H9 (cell line): ENCODE measurements around the gene GGA3. TPM values are rescaled to one million over a fixed set of nuclear protein-coding genes. Genes with fewer than 3 reads are reported as not detected.
A peak's percentile ranks its signal among the peaks of the same experiment; 100 is the strongest.

ENCODE experiments used
- DNase-seq: peaks from one replicate; pipeline ENCODE4 v3.0.0-alpha.2; 2017
- H2AFZ ChIP-seq: one replicate; pipeline ENCODE4 v1.6.1; 2013; ENCODE audit warnings: mild to moderate bottlenecking, low read length, control low read depth, moderate library complexity
- H2AK5ac ChIP-seq: 2 replicates; pipeline ENCODE4 v1.6.1; 2013; ENCODE audit warnings: low read length, control low read depth, mixed read lengths; ENCODE audit not compliant: insufficient read length
- H2BK120ac ChIP-seq: one replicate; pipeline ENCODE4 v1.6.1; 2013; ENCODE audit warnings: low read depth, mild to moderate bottlenecking, low read length, control low read depth, inconsistent platforms; ENCODE audit not compliant: poor library complexity, severe bottlenecking
- H2BK12ac ChIP-seq: 2 replicates; pipeline ENCODE4 v1.6.1; 2013; ENCODE audit warnings: low read length, control low read depth, mixed read lengths, low read depth; ENCODE audit not compliant: insufficient read length
- H2BK15ac ChIP-seq: 2 replicates; pipeline ENCODE4 v1.6.1; 2013; ENCODE audit warnings: low read depth, low read length, control low read depth
- H2BK20ac ChIP-seq: one replicate; pipeline ENCODE4 v1.6.1; 2013; ENCODE audit warnings: low read depth, mild to moderate bottlenecking, low read length, control low read depth, inconsistent platforms; ENCODE audit not compliant: poor library complexity, severe bottlenecking
- H2BK5ac ChIP-seq: 2 replicates; pipeline ENCODE4 v1.6.1; 2013; ENCODE audit warnings: low read length, control low read depth, mixed read lengths; ENCODE audit not compliant: insufficient read length
- H3K14ac ChIP-seq: 2 replicates; pipeline ENCODE4 v1.6.1; 2013; ENCODE audit warnings: low read length, control low read depth; ENCODE audit not compliant: insufficient read depth
- H3K18ac ChIP-seq: 2 replicates; pipeline ENCODE4 v1.6.1; 2013; ENCODE audit warnings: low read depth, mild to moderate bottlenecking, mixed read lengths, low read length, control low read depth; ENCODE audit not compliant: insufficient read length
- H3K23ac ChIP-seq: 2 replicates; pipeline ENCODE4 v1.6.1; 2013; ENCODE audit warnings: low read length, control low read depth, mixed read lengths, low read depth; ENCODE audit not compliant: insufficient read length
- H3K23me2 ChIP-seq: 2 replicates; pipeline ENCODE4 v1.6.1; 2013; ENCODE audit warnings: low read depth, mild to moderate bottlenecking, mixed read lengths, low read length, control low read depth; ENCODE audit not compliant: insufficient read length, poor library complexity, severe bottlenecking
- H3K27ac ChIP-seq: 2 replicates; pipeline ENCODE4 v1.5.1; 2013; ENCODE audit warnings: low read length, control low read depth, mixed read lengths, low read depth; ENCODE audit not compliant: insufficient read length
- H3K27me3 ChIP-seq: 2 replicates; pipeline ENCODE4 v1.6.1; 2013; ENCODE audit warnings: low read length, control low read depth, inconsistent platforms; ENCODE audit not compliant: insufficient read depth
- H3K4ac ChIP-seq: 2 replicates; pipeline ENCODE4 v1.6.1; 2013; ENCODE audit warnings: low read depth, mild to moderate bottlenecking, control low read depth, inconsistent platforms, low read length, moderate library complexity
- H3K4me1 ChIP-seq: 2 replicates; pipeline ENCODE4 v1.6.1; 2013; ENCODE audit warnings: low read length, control low read depth, inconsistent platforms; ENCODE audit not compliant: insufficient read depth
- H3K4me2 ChIP-seq: 2 replicates; pipeline ENCODE4 v1.6.1; 2013; ENCODE audit warnings: low read length, control low read depth, mixed read lengths; ENCODE audit not compliant: insufficient read length, insufficient read depth
- H3K56ac ChIP-seq: 2 replicates; pipeline ENCODE4 v1.6.1; 2013; ENCODE audit warnings: low read depth, mild to moderate bottlenecking, mixed read lengths, low read length, control low read depth; ENCODE audit not compliant: insufficient read length
- H3K79me1 ChIP-seq: 2 replicates; pipeline ENCODE4 v1.6.1; 2013; ENCODE audit warnings: low read depth, mild to moderate bottlenecking, moderate library complexity, low read length, control low read depth, inconsistent platforms; ENCODE audit not compliant: insufficient read depth, poor library complexity, severe bottlenecking
- H3K79me2 ChIP-seq: 2 replicates; pipeline ENCODE4 v1.6.1; 2013; ENCODE audit warnings: low read length, control low read depth, inconsistent platforms; ENCODE audit not compliant: insufficient read depth
- H3K9ac ChIP-seq: 2 replicates; pipeline ENCODE4 v1.6.1; 2013; ENCODE audit warnings: low read length, control low read depth, mixed read lengths; ENCODE audit not compliant: insufficient read length; ENCODE audit errors: extremely low read depth
- H3K9me3 ChIP-seq: one replicate; pipeline ENCODE4 v1.6.1; 2013; ENCODE audit warnings: low read depth, low read length, inconsistent platforms; ENCODE audit not compliant: control insufficient read depth
- H3T11ph ChIP-seq: one replicate; pipeline ENCODE4 v1.6.1; 2013; ENCODE audit warnings: mild to moderate bottlenecking, low read length, control low read depth, inconsistent platforms
- H4K20me1 ChIP-seq: one replicate; pipeline ENCODE4 v1.6.1; 2013; ENCODE audit not compliant: control insufficient read depth, insufficient read length, insufficient read depth
- H4K5ac ChIP-seq: 2 replicates; pipeline ENCODE4 v1.6.1; 2013; ENCODE audit warnings: low read depth, mild to moderate bottlenecking, mixed read lengths, low read length, control low read depth; ENCODE audit not compliant: insufficient read length
- H4K8ac ChIP-seq: replicated peaks from 2 replicates; pipeline ENCODE4 v1.6.1; 2013; ENCODE audit warnings: low read length, control low read depth, mixed read lengths, low read depth; ENCODE audit not compliant: insufficient read length
- H4K91ac ChIP-seq: 2 replicates; pipeline ENCODE4 v1.6.1; 2013; ENCODE audit warnings: low read depth, mild to moderate bottlenecking, moderate library complexity, mixed read lengths, low read length, control low read depth; ENCODE audit not compliant: insufficient read length
- H3K27ac Mint-ChIP-seq, 3 experiments: 2 replicates in 2 of 3; 3 replicates in 1 of 3; pipeline ENCODE4 v1.8.0; 2020 to 2021; ENCODE audit warnings: mixed read lengths in 3 of 3, mild to moderate bottlenecking in 1 of 3, moderate library complexity in 1 of 3
- H3K27me3 Mint-ChIP-seq: 2 replicates; pipeline ENCODE4 v1.8.0; 2021; ENCODE audit warnings: low read depth, mild to moderate bottlenecking, moderate library complexity, mixed read lengths
- H3K36me3 Mint-ChIP-seq, 3 experiments: 2 replicates in 2 of 3; 3 replicates in 1 of 3; pipeline ENCODE4 v1.8.0; 2020 to 2021; ENCODE audit warnings: low read depth in 3 of 3, mixed read lengths in 3 of 3; ENCODE audit not compliant: insufficient read depth in 1 of 3
- H3K4me1 Mint-ChIP-seq, 2 experiments: 2 replicates each; pipeline ENCODE4 v1.8.0; 2020; ENCODE audit warnings: mixed read lengths in 2 of 2
- H3K4me3 Mint-ChIP-seq, 2 experiments: 2 replicates in 1 of 2; 3 replicates in 1 of 2; pipeline ENCODE4 v1.8.0; 2020 to 2021; ENCODE audit warnings: mild to moderate bottlenecking in 2 of 2, mixed read lengths in 2 of 2, moderate library complexity in 1 of 2
- H3K9me3 Mint-ChIP-seq, 2 experiments: 2 replicates in 1 of 2; 3 replicates in 1 of 2; pipeline ENCODE4 v1.8.0; 2020; ENCODE audit warnings: mild to moderate bottlenecking in 2 of 2, mixed read lengths in 2 of 2, moderate library complexity in 1 of 2
- CTCF ChIP-seq: fragments of 200-600 bp; sonication (generic); conservative IDR thresholded peaks from 3 replicates; pipeline ENCODE4 v1.8.0; 2021; ENCODE audit warnings: antibody characterized with exemption, mild to moderate bottlenecking
- WGBS: extraction: QIAGEN DNeasy Blood & Tissue Kit; methylation state at CpG from one replicate; pipeline ENCODE4 v1.1.7; 2013; ENCODE audit warnings: missing lambda C conversion rate, low lambda C conversion rate, mixed read lengths; ENCODE audit not compliant: insufficient read length; ENCODE audit errors: extremely low coverage; 5-methylcytosine and 5-hydroxymethylcytosine counted together
- total RNA-seq: library from RNA; stranded (reverse); gene quantifications from 2 replicates; pipeline ENCODE4 v1.2.1, GENCODE V29; 2021

The GGA3 gene
- total RNA-seq, 1 experiment from 2014 or later: 50.3 TPM

- DNase-seq: no peak
- H2AK5ac ChIP-seq: no peak within 1 kb of the TSS
- H3K36me3 Mint-ChIP-seq: peaks cover 0 to 38% (median 35%) of the 10 kb centered on the region in 3 experiments; a peak in 6 of 7 replicates
- no peak for TF ChIP-seq CTCF
- H3K27me3 Mint-ChIP-seq: no peaks in the 10 kb centered on the region; the same call in 1 of the 2 replicates
- H4K8ac ChIP-seq: no peak within 1 kb of the TSS
- H3K79me1 ChIP-seq: no peaks in the 10 kb centered on the region
- H4K5ac ChIP-seq: no peak within 1 kb of the TSS
- H3K9me3 Mint-ChIP-seq: no peaks in the 10 kb centered on the region
- 0 out of 2 replicates have a peak, but pooled peaks cover 2% of the 10 kb centered on the region for H3K4me1 ChIP-seq
- no peak within 1 kb of the TSS for H2BK15ac ChIP-seq
- H3K27me3 ChIP-seq: no peaks in the 10 kb centered on the region
- H3K4me2 ChIP-seq: peak within 1 kb of the TSS; percentile 74
- H3K23me2 ChIP-seq: peaks cover 22% of the 10 kb centered on the region
- H3T11ph ChIP-seq: no peak within 1 kb of the TSS
- H3K79me2 ChIP-seq: no peaks in the 10 kb centered on the region
- peaks cover 15 to 20% of the 10 kb centered on the region in 2 experiments for H3K4me1 Mint-ChIP-seq
- no peak within 1 kb of the TSS for H2AFZ ChIP-seq
- WGBS: no CpG with 5 or more reads among the region's 39 CpGs
- no peak within 1 kb of the TSS for H3K4ac ChIP-seq
- H2BK12ac ChIP-seq: no peak within 1 kb of the TSS
- peak within 1 kb of the TSS; percentile 1 for H3K18ac ChIP-seq
- H3K23ac ChIP-seq: no peak within 1 kb of the TSS
- H3K9me3 ChIP-seq: no peaks in the 10 kb centered on the region
- H4K91ac ChIP-seq: no peak within 1 kb of the TSS
- no peak within 1 kb of the TSS for H3K27ac ChIP-seq
- no peaks in the 10 kb centered on the region for H4K20me1 ChIP-seq
- peak within 1 kb of the TSS; percentile 66 for H3K9ac ChIP-seq
- no peak within 1 kb of the TSS for H2BK5ac ChIP-seq
- peak within 1 kb of the TSS; percentile 76 to 86 for H3K4me3 Mint-ChIP-seq
- H2BK120ac ChIP-seq: no peak within 1 kb of the TSS
- H2BK20ac ChIP-seq: no peak within 1 kb of the TSS
- peak within 1 kb of the TSS in 2 of 3 experiments; percentile 44 to 89; a peak in 4 of 7 replicates for H3K27ac Mint-ChIP-seq
- H3K56ac ChIP-seq: no peak within 1 kb of the TSS
- H3K14ac ChIP-seq: peak within 1 kb of the TSS; percentile 72
Observed at GRCh38 chr17:75270966-75271232, 9.5 kb upstream of the GGA3 start, which contains the start of gene MIF4GD. Gene MIF4GD (minus strand): TSS chr17:75271231. CDS start chr17:75270195, 1,036 bp downstream.
